ENCODE results near the gene RAB6A. TPM values are rescaled to one million over a fixed set of nuclear protein-coding genes. Genes with fewer than 3 reads are reported as not detected.

Gene RAB6A
- total RNA-seq, 1 experiment from 2014 or later: 121 TPM

GRCh38 chr11:73670808-73671207 lies 90.1 kb downstream of the RAB6A start:
- no peaks in the 10 kb centered on the region for H3K4me1 ChIP-seq (ENCODE audit: control insufficient read depth in 1 of 2, insufficient read depth in 2 of 2, low read length in 2 of 2)
- no peak overlapping the region for H3K4me3 ChIP-seq (replicated peaks in 1 of 2; ENCODE audit: low read depth in 1 of 2, low read length in 2 of 2)
- ChIA-PET RAD21 (ENCODE audit: low non-redundant PET in 1 of 2, low total read pairs in 2 of 2, uncharacterized antibody in 2 of 2, unreplicated experiment in 2 of 2) (no interaction called here), POLR2A (no interaction called here), CTCF (no interaction called here)
- DNase-seq (ENCODE audit: low read depth, low spot score) (no peak), ATAC-seq (no peak)
- H3K9ac ChIP-seq (ENCODE audit: low read length): no peak overlapping the region
- no peak overlapping the region for H2AFZ ChIP-seq (ENCODE audit: low read depth, low read length, poor library complexity, severe bottlenecking)
- H3K27me3 ChIP-seq (ENCODE audit: insufficient read depth, low read length): no peaks in the 10 kb centered on the region
- intact Hi-C loops (cut with micrococcal nuclease): no loop called here
- no peaks in the 10 kb centered on the region for H3K9me2 ChIP-seq (ENCODE audit: insufficient read depth)
- TF ChIP-seq CEBPB (IDR thresholded peaks at IDR 0.05; ENCODE audit: low read depth) (no peak), SIN3A (IDR thresholded peaks at IDR 0.05; ENCODE audit: low read depth) (no peak)
- H3K36me3 ChIP-seq (ENCODE audit: control insufficient read depth in 1 of 2, insufficient read depth in 2 of 2, low read length in 2 of 2): 0 out of 4 replicates have a peak, but pooled peaks cover 0 to 2% of the 10 kb centered on the region in 2 experiments
- H3K4me2 ChIP-seq (ENCODE audit: low read length): no peak overlapping the region
- no peaks in the 10 kb centered on the region for H3K9me3 ChIP-seq (ENCODE audit: control insufficient read depth in 1 of 2, insufficient read depth in 1 of 2, low read depth in 1 of 2, low read length in 2 of 2)
- no peaks in the 10 kb centered on the region for H4K20me1 ChIP-seq (ENCODE audit: insufficient read depth)
- H3K79me2 ChIP-seq (ENCODE audit: insufficient read depth, low read length): no peaks in the 10 kb centered on the region
- no peak overlapping the region for H3K27ac ChIP-seq (ENCODE audit: low read depth, low read length)
- no TSS peak for BruUV-seq (replicated peaks)

- Histone ChIP-seq H3K27ac (ENCODE audit: low read depth, low read length) (no peak overlapping the region), H3K79me2 (ENCODE audit: insufficient read depth, low read length) (no peaks in the 10 kb centered on the region), H3K27me3 (ENCODE audit: insufficient read depth, low read length) (no peaks in the 10 kb centered on the region), H3K4me1 (ENCODE audit: control insufficient read depth in 1 of 2, insufficient read depth in 2 of 2, low read length in 2 of 2) (peaks cover 0 to 3% of the 10 kb centered on the region in 2 experiments; a peak in 2 of 4 replicates), H3K4me3 (replicated peaks in 1 of 2; ENCODE audit: low read depth in 1 of 2, low read length in 2 of 2) (no peak overlapping the region), H3K36me3 (ENCODE audit: control insufficient read depth in 1 of 2, insufficient read depth in 2 of 2, low read length in 2 of 2) (no peaks in the 10 kb centered on the region; a peak in 1 of 4 replicates), H2AFZ (ENCODE audit: low read depth, low read length, poor library complexity, severe bottlenecking) (no peak overlapping the region), H3K9me3 (ENCODE audit: control insufficient read depth in 1 of 2, insufficient read depth in 1 of 2, low read depth in 1 of 2, low read length in 2 of 2) (no peaks in the 10 kb centered on the region), H3K9me2 (ENCODE audit: insufficient read depth) (no peaks in the 10 kb centered on the region), H3K9ac (ENCODE audit: low read length) (no peak overlapping the region), H4K20me1 (ENCODE audit: insufficient read depth) (no peaks in the 10 kb centered on the region), H3K4me2 (ENCODE audit: low read length) (no peak overlapping the region)
- intact Hi-C loops (cut with micrococcal nuclease): no loop called here
- POLR2A ChIA-PET: no interaction called here
- DNase-seq (ENCODE audit: low read depth, low spot score) (no peak), ATAC-seq (no peak)
- RAD21 ChIA-PET (ENCODE audit: low non-redundant PET in 1 of 2, low total read pairs in 2 of 2, uncharacterized antibody in 2 of 2, unreplicated experiment in 2 of 2): no interaction called here
- no peak for TF ChIP-seq POLR2AphosphoS5 (IDR thresholded peaks at IDR 0.05; ENCODE audit: low read depth, low read length)
- no peak for TF ChIP-seq ELF1 (IDR thresholded peaks at IDR 0.05; ENCODE audit: borderline replicate concordance, low read depth)
- TF ChIP-seq SRF (IDR thresholded peaks at IDR 0.05; ENCODE audit: low read depth): no peak
- no peak for TF ChIP-seq REST (IDR thresholded peaks at IDR 0.05; ENCODE audit: low read depth)
- no peak for TF ChIP-seq ZBTB33 (IDR thresholded peaks at IDR 0.05; ENCODE audit: extremely low read depth, insufficient replicate concordance, low read length)
- no peak for TF ChIP-seq EGR1 (IDR thresholded peaks at IDR 0.05; ENCODE audit: low read depth)
- no peak for TF ChIP-seq EZH2 (IDR thresholded peaks at IDR 0.05)
- TF ChIP-seq ZNF274 (IDR thresholded peaks at IDR 0.05; ENCODE audit: low read depth, low read length): no peak
- CTCF ChIA-PET: no interaction called here
- BruUV-seq (replicated peaks): no TSS peak
These were observed 93.0 kb downstream of the RAB6A start for GRCh38 chr11:73667891-73668290.
